Uterus (tissue), 4 donors: Measurements from ENCODE around the gene CCDC178. TPM values are rescaled to one million over a fixed set of nuclear protein-coding genes. Genes with fewer than 3 reads are reported as not detected.

Experiments used
- DNase-seq, 2 donors: peaks; one replicate each; pipeline ENCODE4 v3.0.0-alpha.2; 2019 to 2020
- H3K27ac ChIP-seq, 2 donors: fragments of 200-600 bp; sonication (generic); 1 replicate in 1 of 2; 2 replicates in 1 of 2; pipeline ENCODE4 v1.5.1; 2016 to 2018
- H3K27me3 ChIP-seq, 2 donors: fragments of 200-600 bp; sonication (generic); one replicate each; pipeline ENCODE4 v1.5.1; 2018 to 2019; ENCODE audit warnings: control low read depth in 1 of 2
- H3K36me3 ChIP-seq, 2 donors: fragments of 200-600 bp; sonication (generic); one replicate each; pipeline ENCODE4 v1.5.1; 2019; ENCODE audit warnings: control low read depth in 1 of 2
- H3K4me1 ChIP-seq, 2 donors: fragments of 200-600 bp; sonication (generic); one replicate each; pipeline ENCODE4 v1.5.1; 2018 to 2019; ENCODE audit warnings: control low read depth in 1 of 2
- H3K4me3 ChIP-seq, 2 donors: fragments of 200-600 bp; sonication (generic); 1 replicate in 1 of 2; 2 replicates in 1 of 2; pipeline ENCODE4 v1.5.1; 2018 to 2019; ENCODE audit warnings: mild to moderate bottlenecking in 1 of 2
- H3K9me3 ChIP-seq, 2 donors: fragments of 200-600 bp; sonication (generic); one replicate each; pipeline ENCODE4 v1.5.1; 2019; ENCODE audit warnings: control low read depth in 1 of 2
- POLR2A ChIP-seq, 2 donors: fragments of 450-650 bp; IDR thresholded peaks; one replicate each; pipeline ENCODE4 v1.6.1; 2016; ENCODE audit warnings: antibody characterized with exemption in 2 of 2, mild to moderate bottlenecking in 1 of 2, moderate library complexity in 1 of 2
- intact Hi-C: fragments of 100-400 bp; cut with DNase I; formaldehyde crosslinking; loops from one replicate; pipeline ENCODE4 v1.15.1; 2023; ENCODE audit warnings: low total_unique reads
- total RNA-seq, 4 donors: library from RNA; depleted of rRNA in 3 of 4; stranded (reverse); fragments of >200 nt in 3 of 4; gene quantifications; one replicate each; pipeline versions ENCODE4 v1.1.0 to v1.2.4, GENCODE V29; 2014 to 2023
- TF ChIP-seq, protein P1 (sequence below), 4 experiments: fragments of 200-600 bp in 2 of 4; fragments of 450-650 bp in 2 of 4; sonication (generic) in 2 of 4; IDR thresholded peaks; one replicate each; pipeline ENCODE4 v1.5.1; 2016 to 2019; ENCODE audit warnings: antibody characterized with exemption in 4 of 4, mild to moderate bottlenecking in 2 of 4, moderate library complexity in 1 of 4
- donor health status: DM: yes; HTN: yes; CAD: no.

Gene CCDC178
- total RNA-seq, 4 donors from 2014 or later, result 1.0 to 28.7 (median 8.8) TPM

DNA sequence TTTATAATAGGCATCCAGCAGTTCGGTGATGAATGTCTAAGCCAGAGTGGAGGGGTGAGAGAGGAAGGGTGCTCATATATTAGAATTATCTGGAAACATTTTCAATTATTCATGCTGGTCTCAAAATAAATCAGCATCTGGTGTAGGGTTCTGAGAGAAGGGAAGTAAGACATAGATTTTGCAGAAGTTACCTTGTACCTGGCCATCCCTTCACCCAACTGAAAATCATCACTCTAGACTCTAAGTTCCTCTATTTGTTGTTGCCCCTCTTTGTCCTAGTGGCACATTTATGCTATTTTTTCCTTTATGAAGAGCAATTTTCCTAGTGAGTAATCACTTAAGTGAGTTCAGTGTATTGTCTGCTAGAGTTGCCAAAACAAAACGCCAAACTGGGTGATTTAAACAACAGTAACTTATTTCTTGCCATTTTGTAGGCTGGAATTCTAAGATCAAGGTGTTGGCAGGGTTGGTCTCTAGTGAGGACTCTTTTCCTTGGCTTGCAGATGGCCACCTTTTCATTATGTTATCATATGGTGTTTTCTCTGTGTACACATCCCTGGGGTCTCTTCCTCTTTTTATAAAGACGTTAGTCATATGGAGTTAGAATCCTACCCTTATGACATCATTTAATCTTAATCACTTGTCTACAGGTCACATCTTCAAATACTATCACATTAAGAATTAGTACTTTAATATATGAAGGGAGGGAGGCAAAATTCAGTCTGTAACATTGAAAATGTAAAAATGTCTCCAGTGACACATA, 537.8 kb downstream of the CCDC178 start:
- no peak for TF ChIP-seq POLR2A (IDR thresholded peaks at IDR 0.05)
- TF ChIP-seq, protein P1, sequence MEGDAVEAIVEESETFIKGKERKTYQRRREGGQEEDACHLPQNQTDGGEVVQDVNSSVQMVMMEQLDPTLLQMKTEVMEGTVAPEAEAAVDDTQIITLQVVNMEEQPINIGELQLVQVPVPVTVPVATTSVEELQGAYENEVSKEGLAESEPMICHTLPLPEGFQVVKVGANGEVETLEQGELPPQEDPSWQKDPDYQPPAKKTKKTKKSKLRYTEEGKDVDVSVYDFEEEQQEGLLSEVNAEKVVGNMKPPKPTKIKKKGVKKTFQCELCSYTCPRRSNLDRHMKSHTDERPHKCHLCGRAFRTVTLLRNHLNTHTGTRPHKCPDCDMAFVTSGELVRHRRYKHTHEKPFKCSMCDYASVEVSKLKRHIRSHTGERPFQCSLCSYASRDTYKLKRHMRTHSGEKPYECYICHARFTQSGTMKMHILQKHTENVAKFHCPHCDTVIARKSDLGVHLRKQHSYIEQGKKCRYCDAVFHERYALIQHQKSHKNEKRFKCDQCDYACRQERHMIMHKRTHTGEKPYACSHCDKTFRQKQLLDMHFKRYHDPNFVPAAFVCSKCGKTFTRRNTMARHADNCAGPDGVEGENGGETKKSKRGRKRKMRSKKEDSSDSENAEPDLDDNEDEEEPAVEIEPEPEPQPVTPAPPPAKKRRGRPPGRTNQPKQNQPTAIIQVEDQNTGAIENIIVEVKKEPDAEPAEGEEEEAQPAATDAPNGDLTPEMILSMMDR (IDR thresholded peaks at IDR 0.05), result no peak

DNA sequence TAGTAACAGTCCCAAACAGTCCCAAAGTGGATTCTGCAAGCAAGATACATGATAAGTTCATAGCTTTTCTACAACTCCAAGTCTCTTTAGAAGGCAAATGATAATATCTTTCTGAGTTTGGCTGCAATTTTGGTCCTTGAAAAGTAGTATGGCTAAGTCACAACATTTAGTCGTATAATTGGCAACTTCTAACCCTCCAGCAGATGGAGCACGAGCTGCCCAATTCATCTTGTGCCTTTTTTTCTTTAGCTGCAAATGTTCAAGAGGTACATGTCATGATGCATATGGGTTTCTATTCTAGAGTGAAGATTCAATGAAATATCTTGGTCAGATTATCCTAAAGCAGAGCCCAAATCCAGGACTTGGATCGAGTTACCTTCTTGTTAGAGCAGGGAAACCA, 540.7 kb downstream of the CCDC178 start:
- Histone ChIP-seq H3K36me3 (no peaks in the 10 kb centered on the region), H3K4me1 (no peaks in the 10 kb centered on the region), H3K9me3 (no peaks in the 10 kb centered on the region), H3K27me3 (no peaks in the 10 kb centered on the region), H3K27ac (no peak overlapping the region), H3K4me3 (no peak overlapping the region)
- DNase-seq, result no peak
- intact Hi-C loops, result no loop called here
- no peak for TF ChIP-seq POLR2A (IDR thresholded peaks at IDR 0.05)
- TF ChIP-seq, protein P1 (IDR thresholded peaks at IDR 0.05), result no peak

More for the DNA sequence above, 537.8 kb downstream of the CCDC178 start:
- Histone ChIP-seq H3K9me3 (no peaks in the 10 kb centered on the region), H3K27me3 (no peaks in the 10 kb centered on the region), H3K4me3 (no peak overlapping the region), H3K36me3 (no peaks in the 10 kb centered on the region), H3K27ac (no peak overlapping the region), H3K4me1 (no peaks in the 10 kb centered on the region)
- DNase-seq, result no peak
- intact Hi-C loops, result no loop called here

DNA sequence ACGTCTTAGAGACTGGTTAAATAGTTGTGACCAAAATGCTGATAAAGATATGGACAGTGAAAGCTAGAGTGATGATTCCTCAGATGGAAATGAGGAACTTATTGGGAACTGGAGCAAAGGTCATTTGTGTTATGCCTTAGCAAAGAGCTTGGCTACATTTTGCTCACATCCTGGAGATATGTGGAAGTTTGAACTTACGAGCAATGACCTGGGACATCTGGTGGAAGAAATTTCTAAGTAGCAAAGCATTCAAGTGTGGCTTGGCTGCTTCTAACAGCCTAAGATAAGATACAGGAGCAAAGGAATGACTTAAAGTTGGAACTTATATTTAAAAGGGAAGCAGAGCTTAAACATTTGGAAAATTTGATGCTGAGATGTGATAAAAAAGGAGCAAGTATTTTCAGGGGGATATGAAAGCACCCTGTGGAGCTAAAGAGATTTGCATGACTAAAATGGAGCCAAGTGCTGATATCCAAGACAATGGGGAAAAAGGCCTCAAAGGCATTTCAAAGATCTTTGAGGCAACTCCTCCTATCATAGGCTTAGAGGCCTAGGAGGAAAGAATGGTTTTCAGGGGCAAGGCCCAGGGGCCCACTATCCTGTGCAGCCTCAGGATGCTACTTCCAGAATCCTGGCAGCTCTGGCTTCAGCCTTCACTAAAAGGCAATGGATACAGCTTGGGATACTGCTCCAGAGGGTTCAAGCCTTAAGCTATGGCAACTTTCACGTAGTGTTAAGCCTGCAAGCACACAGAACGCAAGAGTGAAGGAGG, 543.6 kb downstream of the CCDC178 start:
- H3K4me3 ChIP-seq, result no peak overlapping the region
- DNase-seq, result no peak
- H3K36me3 ChIP-seq, result no peaks in the 10 kb centered on the region
- no peak overlapping the region for H3K27ac ChIP-seq
- H3K27me3 ChIP-seq, result no peaks in the 10 kb centered on the region
- TF ChIP-seq POLR2A (IDR thresholded peaks at IDR 0.05), result no peak
- TF ChIP-seq, protein P1 (IDR thresholded peaks at IDR 0.05), result no peak
- intact Hi-C loops, result no loop called here
- no peaks in the 10 kb centered on the region for H3K9me3 ChIP-seq
- H3K4me1 ChIP-seq, result no peaks in the 10 kb centered on the region

DNA sequence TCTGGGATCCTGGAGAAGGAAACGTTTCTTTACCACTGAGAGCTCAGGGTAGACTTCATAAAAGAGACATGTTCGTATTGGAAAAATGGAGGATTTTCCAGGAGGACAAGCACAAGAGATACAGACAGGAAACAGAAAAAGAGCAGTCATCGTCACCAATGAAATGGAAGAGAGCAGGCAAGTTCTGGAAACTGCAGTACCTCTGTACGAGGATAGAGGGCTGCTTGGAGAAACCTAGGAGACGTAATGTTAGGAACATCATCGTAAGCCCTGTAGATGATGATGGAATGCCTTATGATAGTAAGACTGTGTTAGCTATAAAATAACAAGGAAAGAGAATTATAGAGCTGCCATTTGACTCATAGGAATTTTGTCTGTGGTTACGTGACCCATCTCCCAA, 546.6 kb downstream of the CCDC178 start:
- DNase-seq, result no peak
- intact Hi-C loops, result no loop called here
- H3K27ac ChIP-seq, result no peak overlapping the region

More for the DNA sequence above, 546.6 kb downstream of the CCDC178 start:
- H3K36me3 ChIP-seq, result no peaks in the 10 kb centered on the region
- no peak for TF ChIP-seq POLR2A (IDR thresholded peaks at IDR 0.05)
- TF ChIP-seq, protein P1 (IDR thresholded peaks at IDR 0.05), result no peak
- no peaks in the 10 kb centered on the region for H3K9me3 ChIP-seq
- no peaks in the 10 kb centered on the region for H3K4me1 ChIP-seq
- no peak overlapping the region for H3K4me3 ChIP-seq
- no peaks in the 10 kb centered on the region for H3K27me3 ChIP-seq
